ENCODE results near the gene GYG1.

- TF ChIP-seq CTCF (IDR thresholded peaks at IDR 0.05) (no peak), POLR2A (IDR thresholded peaks at IDR 0.05) (no peak)
These were observed 12.4 kb downstream of the GYG1 start for GRCh38 chr3:149003653-149004305.
